ENCODE measurements around the gene IRF2BP1.
A peak's percentile ranks its signal among the peaks of the same experiment; 100 is the strongest.

IRF2BP1 gene

GRCh38 chr19:45862564-45863334, 23.2 kb downstream of the IRF2BP1 start, which contains the start of gene SYMPK:
SYMPK (minus strand) TSS chr19:45863147; CDS start chr19:45854495, 8,652 bp downstream.
- peak; percentile 99 for ATAC-seq
- H3K4me1 Mint-ChIP-seq: peaks cover 49% of the 10 kb centered on the region
- peaks cover 29% of the 10 kb centered on the region for H3K36me3 Mint-ChIP-seq
- peaks cover 26% of the 10 kb centered on the region for H3K27me3 Mint-ChIP-seq
- H3K27ac Mint-ChIP-seq: peak within 1 kb of the TSS; percentile 93
- H3K9me3 Mint-ChIP-seq: no peaks in the 10 kb centered on the region
- peak within 1 kb of the TSS; percentile 90 for H3K4me3 Mint-ChIP-seq

GRCh38 chr19:45862271-45862563, 23.7 kb downstream of the IRF2BP1 start:
- peaks cover 26% of the 10 kb centered on the region for H3K27me3 Mint-ChIP-seq
- peaks cover 49% of the 10 kb centered on the region for H3K4me1 Mint-ChIP-seq
- no peak for ATAC-seq
- peak overlapping the region; percentile 93 for H3K27ac Mint-ChIP-seq
- H3K4me3 Mint-ChIP-seq: peak overlapping the region; percentile 90
- H3K9me3 Mint-ChIP-seq: no peaks in the 10 kb centered on the region
- peaks cover 29% of the 10 kb centered on the region for H3K36me3 Mint-ChIP-seq

GRCh38 chr19:45860359-45861259, 25.3 kb downstream of the IRF2BP1 start:
- H3K9me3 Mint-ChIP-seq: no peaks in the 10 kb centered on the region
- H3K4me3 Mint-ChIP-seq: peak overlapping the region; percentile 90
- peak overlapping the region; percentile 93 for H3K27ac Mint-ChIP-seq
- H3K4me1 Mint-ChIP-seq: peaks cover 52% of the 10 kb centered on the region
- H3K36me3 Mint-ChIP-seq: peaks cover 39% of the 10 kb centered on the region
- H3K27me3 Mint-ChIP-seq: peaks cover 22% of the 10 kb centered on the region
- no peak for ATAC-seq

- Mint-ChIP-seq H3K27me3 (no peaks in the 10 kb centered on the region), H3K9me3 (no peaks in the 10 kb centered on the region), H3K36me3 (peaks cover 71% of the 10 kb centered on the region), H3K4me3 (no peak overlapping the region), H3K4me1 (peaks cover 35% of the 10 kb centered on the region), H3K27ac (no peak overlapping the region)
- no peak for ATAC-seq
Measured at GRCh38 chr19:45854167-45854778, 31.7 kb downstream of the IRF2BP1 start.

GRCh38 chr19:45852983-45853382, 33.0 kb downstream of the IRF2BP1 start:
- Mint-ChIP-seq H3K27me3 (no peaks in the 10 kb centered on the region), H3K4me3 (no peak overlapping the region), H3K4me1 (peaks cover 25% of the 10 kb centered on the region), H3K9me3 (no peaks in the 10 kb centered on the region), H3K27ac (no peak overlapping the region), H3K36me3 (peaks cover 67% of the 10 kb centered on the region)
- ATAC-seq: no peak

GRCh38 chr19:45852145-45852750, 33.7 kb downstream of the IRF2BP1 start:
- Mint-ChIP-seq H3K36me3 (peaks cover 73% of the 10 kb centered on the region), H3K4me3 (no peak overlapping the region), H3K9me3 (no peaks in the 10 kb centered on the region), H3K27ac (no peak overlapping the region), H3K4me1 (peaks cover 23% of the 10 kb centered on the region), H3K27me3 (no peaks in the 10 kb centered on the region)
- ATAC-seq: no peak

- Mint-ChIP-seq H3K4me1 (peaks cover 18% of the 10 kb centered on the region), H3K9me3 (no peaks in the 10 kb centered on the region), H3K36me3 (peaks cover 76% of the 10 kb centered on the region), H3K4me3 (no peak overlapping the region), H3K27ac (no peak overlapping the region), H3K27me3 (no peaks in the 10 kb centered on the region)
- ATAC-seq: no peak
Measured at GRCh38 chr19:45848922-45849321, 37.0 kb downstream of the IRF2BP1 start.

- no peaks in the 10 kb centered on the region for H3K9me3 Mint-ChIP-seq
- ATAC-seq: no peak
- H3K27ac Mint-ChIP-seq: no peak overlapping the region
- H3K4me1 Mint-ChIP-seq: peaks cover 7% of the 10 kb centered on the region
- no peaks in the 10 kb centered on the region for H3K27me3 Mint-ChIP-seq
- peaks cover 77% of the 10 kb centered on the region for H3K36me3 Mint-ChIP-seq
- H3K4me3 Mint-ChIP-seq: no peak overlapping the region
Measured at GRCh38 chr19:45847663-45848062, 38.3 kb downstream of the IRF2BP1 start.

GRCh38 chr19:45842198-45842597, 43.7 kb downstream of the IRF2BP1 start:
- H3K27ac Mint-ChIP-seq: no peak overlapping the region
- no peak for ATAC-seq
- H3K36me3 Mint-ChIP-seq: peaks cover 79% of the 10 kb centered on the region
- no peak overlapping the region for H3K4me3 Mint-ChIP-seq
- H3K9me3 Mint-ChIP-seq: no peaks in the 10 kb centered on the region
- no peaks in the 10 kb centered on the region for H3K27me3 Mint-ChIP-seq
- H3K4me1 Mint-ChIP-seq: no peaks in the 10 kb centered on the region

- peak overlapping the region; percentile 55 for H3K27ac Mint-ChIP-seq
- peaks cover 77% of the 10 kb centered on the region for H3K36me3 Mint-ChIP-seq
- H3K27me3 Mint-ChIP-seq: no peaks in the 10 kb centered on the region
- H3K9me3 Mint-ChIP-seq: no peaks in the 10 kb centered on the region
- no peak for ATAC-seq
- peaks cover 8% of the 10 kb centered on the region for H3K4me1 Mint-ChIP-seq
- H3K4me3 Mint-ChIP-seq: no peak overlapping the region
Measured at GRCh38 chr19:45834970-45835369, 51.0 kb downstream of the IRF2BP1 start.
